Measurements from ENCODE around the gene SAMD4A.
"Not testable (repeated sequence)": the region's sequence is repeated elsewhere in the genome, so short reads cannot be mapped to it uniquely, and the experiment has no call there.

The SAMD4A gene

GRCh38 chr14:54599966-54600716 is 33.2 kb downstream of the SAMD4A start:
- DNase-seq (ENCODE audit: low spot score): no peak

- no peak for DNase-seq (ENCODE audit: low spot score)
Observed at GRCh38 chr14:54600717-54601109, 33.8 kb downstream of the SAMD4A start.

GRCh38 chr14:54603362-54603761 is 36.4 kb downstream of the SAMD4A start:
- DNase-seq (ENCODE audit: low spot score): no peak

GRCh38 chr14:54606178-54606577 is 39.2 kb downstream of the SAMD4A start:
- no peak for DNase-seq (ENCODE audit: low spot score)

GRCh38 chr14:54606631-54607133 is 39.8 kb downstream of the SAMD4A start:
- DNase-seq (ENCODE audit: low spot score): no peak

GRCh38 chr14:54609576-54609975 is 42.6 kb downstream of the SAMD4A start:
- DNase-seq (ENCODE audit: low spot score): no peak

GRCh38 chr14:54610051-54610977 is 43.4 kb downstream of the SAMD4A start:
- no peak for DNase-seq (ENCODE audit: low spot score)

GRCh38 chr14:54614296-54614695 is 47.4 kb downstream of the SAMD4A start:
- DNase-seq (ENCODE audit: low spot score): no peak

- DNase-seq (ENCODE audit: low spot score): no peak
Observed at GRCh38 chr14:54617467-54617866, 50.5 kb downstream of the SAMD4A start.

- DNase-seq (ENCODE audit: low spot score): no peak
Observed at GRCh38 chr14:54621686-54622085, 54.8 kb downstream of the SAMD4A start.

- no peak for DNase-seq (ENCODE audit: low spot score)
Observed at GRCh38 chr14:54622192-54622958, 55.4 kb downstream of the SAMD4A start.

GRCh38 chr14:54623279-54624004 is 56.5 kb downstream of the SAMD4A start:
- no peak for DNase-seq (ENCODE audit: low spot score)

- DNase-seq (ENCODE audit: low spot score): not testable (repeated sequence)
Observed at GRCh38 chr14:54624005-54624358, 57.1 kb downstream of the SAMD4A start.

- DNase-seq (ENCODE audit: low spot score): no peak
Observed at GRCh38 chr14:54625112-54625511, 58.2 kb downstream of the SAMD4A start.

- DNase-seq (ENCODE audit: low spot score): no peak
Observed at GRCh38 chr14:54627219-54627539, 60.3 kb downstream of the SAMD4A start.

GRCh38 chr14:54627540-54628363 is 60.8 kb downstream of the SAMD4A start:
- no peak for DNase-seq (ENCODE audit: low spot score)

- DNase-seq (ENCODE audit: low spot score): no peak
Observed at GRCh38 chr14:54629183-54629582, 62.3 kb downstream of the SAMD4A start.

- DNase-seq (ENCODE audit: low spot score): no peak
Observed at GRCh38 chr14:54629635-54630360, 62.9 kb downstream of the SAMD4A start.

GRCh38 chr14:54631016-54631415 is 64.1 kb downstream of the SAMD4A start:
- DNase-seq (ENCODE audit: low spot score): no peak

GRCh38 chr14:54632452-54632851 is 65.5 kb downstream of the SAMD4A start:
- DNase-seq (ENCODE audit: low spot score): no peak
